ENCODE data around the gene COX6A1. TPM values are rescaled to one million over a fixed set of nuclear protein-coding genes. Genes with fewer than 3 reads are reported as not detected.

The COX6A1 gene
- total RNA-seq, 1 experiment from 2014 or later = 464 TPM

GRCh38 chr12:120467439-120467838 lies 29.5 kb downstream of the COX6A1 start:
- intact Hi-C loops (cut with micrococcal nuclease) = loop anchor here (5.0 kb wide), 1 partner anchor 130 kb away; no protein-coding TSS in a partner anchor
- BruUV-seq (replicated peaks) = no TSS peak
- Histone ChIP-seq H3K9ac (ENCODE audit: low read length) (no peak overlapping the region), H2AFZ (ENCODE audit: low read depth, low read length, poor library complexity, severe bottlenecking) (no peak overlapping the region), H3K36me3 (ENCODE audit: control insufficient read depth in 1 of 2, insufficient read depth in 2 of 2, low read length in 2 of 2) (peaks cover 38 to 40% of the 10 kb centered on the region in 2 experiments), H4K20me1 (ENCODE audit: insufficient read depth) (peaks cover 29% of the 10 kb centered on the region; the same call in 1 of the 2 replicates), H3K9me3 (ENCODE audit: control insufficient read depth in 1 of 2, insufficient read depth in 1 of 2, low read depth in 1 of 2, low read length in 2 of 2) (no peaks in the 10 kb centered on the region), H3K4me1 (ENCODE audit: control insufficient read depth in 1 of 2, insufficient read depth in 2 of 2, low read length in 2 of 2) (peaks cover 15 to 39% of the 10 kb centered on the region in 2 experiments), H3K4me2 (ENCODE audit: low read length) (peak overlapping the region; percentile 91; the same call in 1 of the 2 replicates), H3K79me2 (ENCODE audit: insufficient read depth, low read length) (peaks cover 83% of the 10 kb centered on the region), H3K9me2 (ENCODE audit: insufficient read depth) (no peaks in the 10 kb centered on the region), H3K27ac (ENCODE audit: low read depth, low read length) (no peak overlapping the region), H3K27me3 (ENCODE audit: insufficient read depth, low read length) (no peaks in the 10 kb centered on the region), H3K4me3 (replicated peaks in 1 of 2; ENCODE audit: low read depth in 1 of 2, low read length in 2 of 2) (no peak overlapping the region)
- TF ChIP-seq ELF1 (IDR thresholded peaks at IDR 0.05; ENCODE audit: borderline replicate concordance, low read depth) = no peak
- TF ChIP-seq SP1 (IDR thresholded peaks at IDR 0.05; ENCODE audit: low read depth) = no peak
- ATAC-seq = no peak
- CTCF ChIA-PET = interaction anchor here (1.2 to 3.2 kb wide), 3 partner anchors 10 to 114 kb away, joined by 3 to 25 read pairs (median 10); partner anchors contain the start of gene POP5
- RAD21 ChIA-PET (ENCODE audit: low non-redundant PET in 1 of 2, low total read pairs in 2 of 2, uncharacterized antibody in 2 of 2, unreplicated experiment in 2 of 2) = interaction anchor here in 1 of 2 experiments (0.9 kb wide), 1 partner anchor 132 kb away, joined by 3 read pairs; no protein-coding TSS in a partner anchor
- POLR2A ChIA-PET = interaction anchor here (2.3 kb wide), 1 partner anchor 29 kb away, joined by 12 read pairs; the partner anchor contains the start of gene DYNLL1
- no peak for DNase-seq (ENCODE audit: low read depth, low spot score)

GRCh38 chr12:120468325-120468820 lies 30.5 kb downstream of the COX6A1 start:
- ATAC-seq (no peak), DNase-seq (ENCODE audit: low read depth, low spot score) (no peak)
- TSS peak; percentile 42 for BruUV-seq (replicated peaks)
- ChIA-PET POLR2A (interaction anchor here (0.7 to 2.5 kb wide), 5 partner anchors 9 to 267 kb away, joined by 3 to 12 read pairs (median 4); partner anchors contain the start of genes DYNLL1 and RPLP0), RAD21 (ENCODE audit: low non-redundant PET in 1 of 2, low total read pairs in 2 of 2, uncharacterized antibody in 2 of 2, unreplicated experiment in 2 of 2) (no interaction called here), CTCF (interaction anchor here (0.9 to 3.2 kb wide), 2 partner anchors 11 to 133 kb away, joined by 3 to 25 read pairs; no protein-coding TSS in a partner anchor)
- Histone ChIP-seq H3K4me1 (ENCODE audit: control insufficient read depth in 1 of 2, insufficient read depth in 2 of 2, low read length in 2 of 2) (peaks cover 21 to 48% of the 10 kb centered on the region in 2 experiments), H3K27ac (ENCODE audit: low read depth, low read length) (peak overlapping the region; percentile 97), H3K27me3 (ENCODE audit: insufficient read depth, low read length) (no peaks in the 10 kb centered on the region), H3K79me2 (ENCODE audit: insufficient read depth, low read length) (peaks cover 81% of the 10 kb centered on the region), H3K9me3 (ENCODE audit: control insufficient read depth in 1 of 2, insufficient read depth in 1 of 2, low read depth in 1 of 2, low read length in 2 of 2) (no peaks in the 10 kb centered on the region), H3K9me2 (ENCODE audit: insufficient read depth) (no peaks in the 10 kb centered on the region), H3K36me3 (ENCODE audit: control insufficient read depth in 1 of 2, insufficient read depth in 2 of 2, low read length in 2 of 2) (peaks cover 31% of the 10 kb centered on the region in 2 experiments), H3K4me3 (replicated peaks in 1 of 2; ENCODE audit: low read depth in 1 of 2, low read length in 2 of 2) (peak overlapping the region; percentile 80 to 89), H3K4me2 (ENCODE audit: low read length) (peak overlapping the region; percentile 91), H4K20me1 (ENCODE audit: insufficient read depth) (peaks cover 29% of the 10 kb centered on the region; the same call in 1 of the 2 replicates), H3K9ac (ENCODE audit: low read length) (peak overlapping the region; percentile 95), H2AFZ (ENCODE audit: low read depth, low read length, poor library complexity, severe bottlenecking) (no peak overlapping the region)
- intact Hi-C loops (cut with micrococcal nuclease) = loop anchor here (5.0 kb wide), 1 partner anchor 131 kb away; no protein-coding TSS in a partner anchor
- TF ChIP-seq POLR2AphosphoS5 (IDR thresholded peaks at IDR 0.05; ENCODE audit: low read depth, low read length) = no peak
- TF ChIP-seq ZBTB33 (IDR thresholded peaks at IDR 0.05; ENCODE audit: extremely low read depth, insufficient replicate concordance, low read length) = no peak
- no peak for TF ChIP-seq POLR2A (IDR thresholded peaks at IDR 0.05; ENCODE audit: borderline replicate concordance, extremely low read depth, insufficient read depth, insufficient read length)
- TF ChIP-seq SIN3A (IDR thresholded peaks at IDR 0.05; ENCODE audit: low read depth) = no peak
- TF ChIP-seq EGR1 (IDR thresholded peaks at IDR 0.05; ENCODE audit: low read depth) = no peak
- TF ChIP-seq ELF1 (IDR thresholded peaks at IDR 0.05; ENCODE audit: borderline replicate concordance, low read depth) = no peak
- TF ChIP-seq ATF3 (IDR thresholded peaks at IDR 0.05) = no peak
- TF ChIP-seq CBX3 (IDR thresholded peaks at IDR 0.05; ENCODE audit: low read depth) = no peak
- TF ChIP-seq TCF7L2 (IDR thresholded peaks at IDR 0.05; ENCODE audit: borderline replicate concordance, extremely low read depth, insufficient read depth, insufficient read length) = no peak
- no peak for TF ChIP-seq FOSL1 (IDR thresholded peaks at IDR 0.05; ENCODE audit: low read depth)
- TF ChIP-seq EZH2phosphoT487 (IDR thresholded peaks at IDR 0.05; ENCODE audit: borderline replicate concordance) = no peak
- TF ChIP-seq ZNF274 (IDR thresholded peaks at IDR 0.05; ENCODE audit: low read depth, low read length) = no peak
- TF ChIP-seq CTCF (IDR thresholded peaks at IDR 0.05 in 2 of 3, conservative IDR thresholded peaks at IDR 0.05 in 1 of 3; ENCODE audit: borderline replicate concordance in 1 of 3, insufficient read depth in 1 of 3, low read depth in 2 of 3, low read length in 2 of 3) = no peak
- no peak for TF ChIP-seq SP1 (IDR thresholded peaks at IDR 0.05; ENCODE audit: low read depth)
- TF ChIP-seq JUND (IDR thresholded peaks at IDR 0.05) = no peak

All from HCT116 (cell line).